GM19043 (cell line): ENCODE measurements around the gene EGFLAM.
"Not testable (repeated sequence)": the region's sequence is repeated elsewhere in the genome, so short reads cannot be mapped to it uniquely, and the experiment has no call there.

Experiments
- ATAC-seq: cut with Tn5 transposase; IDR thresholded peaks from one replicate; pipeline ENCODE4 v1.9.1; 2021; ENCODE audit warnings: low read depth; ENCODE audit not compliant: unreplicated experiment

Gene EGFLAM

GRCh38 chr5:38408446-38409198 lies 150.3 kb downstream of the EGFLAM start:
- no peak for ATAC-seq

GRCh38 chr5:38410304-38410990 lies 152.1 kb downstream of the EGFLAM start:
- no peak for ATAC-seq

- no peak for ATAC-seq
Observed at GRCh38 chr5:38413696-38414095, 155.3 kb downstream of the EGFLAM start.

GRCh38 chr5:38414348-38414747 lies 156.0 kb downstream of the EGFLAM start:
- ATAC-seq: no peak

- ATAC-seq: not testable (repeated sequence)
Observed at GRCh38 chr5:38415772-38416171, 157.4 kb downstream of the EGFLAM start.

DNA sequence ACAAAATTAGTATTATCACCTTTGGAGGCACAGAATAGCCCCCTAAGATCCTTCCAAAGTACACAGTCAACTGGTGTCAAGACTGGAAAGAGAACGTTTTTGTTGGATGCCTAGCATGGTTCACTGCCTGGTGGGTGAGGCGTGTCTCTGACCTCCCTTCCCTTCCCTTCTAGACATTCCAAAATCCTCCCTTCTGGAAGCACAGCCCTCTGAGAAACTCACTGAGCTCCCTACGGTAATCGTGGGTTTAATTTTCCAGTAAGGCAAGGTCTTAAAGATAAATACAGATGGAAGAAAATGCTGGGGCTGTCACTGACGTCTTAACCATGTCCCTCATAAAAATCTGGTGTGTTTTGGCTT lies 159.3 kb downstream of the EGFLAM start:
- ATAC-seq: no peak

- ATAC-seq: no peak
Observed at GRCh38 chr5:38420246-38420645, 161.9 kb downstream of the EGFLAM start.

DNA sequence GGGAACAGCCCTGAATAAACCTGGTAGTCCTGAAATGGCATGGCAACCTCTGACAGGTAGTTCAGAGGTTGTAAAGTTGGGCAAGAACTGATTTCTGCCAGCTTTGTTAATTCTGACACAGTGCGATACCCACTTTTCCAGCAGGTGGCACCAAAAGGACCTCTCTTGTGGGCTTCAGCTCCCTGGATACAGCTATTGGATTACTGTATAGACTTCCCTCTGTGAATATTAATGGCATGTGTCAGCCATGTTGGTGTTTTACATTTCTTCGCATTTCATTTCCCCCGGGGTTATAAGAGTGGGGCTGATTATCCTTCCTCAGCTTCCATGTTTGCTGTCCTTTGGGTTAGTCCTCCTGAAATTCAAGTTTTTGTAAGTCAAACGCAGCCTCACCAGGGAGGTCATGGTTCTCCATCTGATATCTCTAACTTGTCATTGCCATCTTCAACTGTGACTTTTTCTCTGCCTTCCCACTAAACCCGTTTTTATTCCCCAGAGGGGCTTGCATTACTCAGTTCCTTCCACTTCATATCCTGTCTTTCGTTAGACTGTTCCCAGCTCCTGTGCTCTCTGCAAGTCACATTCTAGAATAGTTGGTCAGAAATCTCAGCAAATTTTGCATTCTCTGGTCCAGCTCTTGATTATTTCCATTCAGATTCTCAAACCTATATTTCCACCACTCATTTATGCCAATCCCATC lies 162.5 kb downstream of the EGFLAM start:
- no peak for ATAC-seq

DNA sequence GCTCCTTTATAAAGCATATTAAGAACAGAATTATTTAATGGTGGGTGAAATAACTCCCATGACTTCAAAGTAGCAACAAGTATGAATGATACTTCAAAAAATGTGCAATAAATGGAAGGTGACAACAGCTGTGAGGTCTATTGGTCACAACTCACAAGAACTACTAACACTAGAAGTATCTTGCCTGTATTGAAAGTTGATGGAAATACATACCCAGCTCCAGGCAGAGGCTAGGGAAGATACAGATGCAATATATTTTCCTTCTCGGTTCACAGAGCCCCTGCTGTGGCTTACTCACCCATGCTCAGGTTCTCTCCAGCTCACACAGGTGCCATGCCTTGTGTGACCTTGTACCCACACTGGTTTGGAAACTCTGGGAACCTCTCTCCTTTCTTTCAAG lies 164.3 kb downstream of the EGFLAM start:
- ATAC-seq: no peak

GRCh38 chr5:38423276-38424147 lies 165.2 kb downstream of the EGFLAM start:
- no peak for ATAC-seq

DNA sequence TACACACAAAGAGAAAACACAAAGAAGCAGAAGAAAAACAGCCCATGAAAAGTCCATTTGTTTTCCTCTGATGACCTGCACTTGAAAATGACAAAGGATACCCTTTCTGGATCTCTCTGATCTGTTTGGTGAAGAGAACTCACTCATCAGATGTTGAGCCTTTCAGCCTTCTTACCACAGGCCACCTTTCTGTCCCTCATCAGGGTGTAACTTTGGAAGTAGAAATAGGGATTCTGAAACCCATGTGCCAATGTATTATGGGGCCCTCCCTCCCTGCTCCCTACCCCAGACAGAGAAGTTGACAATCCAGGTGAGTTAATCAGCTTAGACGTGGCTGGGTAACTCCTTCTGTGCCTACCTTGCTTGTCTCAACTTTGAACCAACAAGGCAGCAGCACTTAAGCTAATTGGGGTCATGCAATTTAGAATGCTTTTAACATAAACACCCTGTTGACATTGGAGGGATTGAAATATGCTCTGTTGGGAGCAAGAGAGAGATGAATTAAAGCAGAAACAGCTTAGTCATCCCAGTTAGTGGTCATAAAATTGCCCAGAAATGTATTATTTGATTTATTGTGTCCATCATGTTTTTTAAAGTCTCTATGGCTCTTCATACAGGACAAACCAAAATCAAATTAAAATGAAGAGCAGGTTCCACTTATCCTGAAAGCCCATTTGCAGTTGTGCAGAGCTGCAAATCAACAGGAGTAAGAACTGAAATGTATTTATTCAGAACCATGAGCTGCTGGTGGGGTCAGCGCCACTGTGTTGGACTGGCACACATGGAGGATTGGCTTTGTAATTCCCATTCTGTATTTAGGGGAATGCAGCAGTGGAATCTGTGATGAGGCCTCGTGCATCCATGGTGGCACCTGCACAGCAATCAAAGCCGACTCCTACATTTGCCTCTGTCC lies 166.0 kb downstream of the EGFLAM start:
- ATAC-seq: no peak

GRCh38 chr5:38426490-38426889 lies 168.1 kb downstream of the EGFLAM start:
- no peak for ATAC-seq

GRCh38 chr5:38426986-38427950 lies 168.9 kb downstream of the EGFLAM start:
- no peak for ATAC-seq

- ATAC-seq: no peak
Observed at GRCh38 chr5:38431242-38431853, 173.0 kb downstream of the EGFLAM start.

DNA sequence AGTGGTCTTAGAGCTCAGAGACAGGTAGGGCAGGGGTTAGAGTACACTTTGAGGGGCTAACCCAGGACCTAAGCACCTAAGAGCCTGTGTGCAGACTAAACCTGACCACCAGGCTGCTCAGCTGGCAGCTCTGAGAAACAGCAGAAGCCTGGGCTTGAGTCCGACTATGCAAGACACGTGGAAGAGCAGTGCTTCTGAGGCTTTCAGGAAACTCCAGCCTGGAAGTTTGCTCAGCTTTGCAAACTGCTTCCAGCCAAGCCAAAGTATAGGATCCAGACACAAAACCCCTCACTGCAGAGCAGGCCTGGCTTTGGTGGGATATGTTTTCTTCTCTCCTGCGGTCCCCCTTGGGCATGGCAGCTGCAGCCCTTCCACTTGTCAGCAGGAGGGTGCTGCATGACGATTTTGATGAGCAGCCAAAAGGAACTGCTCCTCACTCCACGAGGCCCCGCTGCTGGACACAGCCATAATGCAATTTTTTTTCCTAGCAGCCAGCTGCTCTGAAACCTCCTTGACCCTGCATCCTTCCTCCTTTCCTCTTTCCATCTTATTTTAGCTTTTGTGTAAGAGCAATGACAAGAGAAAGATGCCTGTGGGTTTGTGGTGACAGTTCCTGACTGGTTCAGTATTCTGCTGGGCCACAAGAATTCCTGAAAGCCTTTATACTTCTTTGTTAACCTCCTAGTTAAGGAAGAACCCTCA lies 175.0 kb downstream of the EGFLAM start:
- ATAC-seq: no peak

DNA sequence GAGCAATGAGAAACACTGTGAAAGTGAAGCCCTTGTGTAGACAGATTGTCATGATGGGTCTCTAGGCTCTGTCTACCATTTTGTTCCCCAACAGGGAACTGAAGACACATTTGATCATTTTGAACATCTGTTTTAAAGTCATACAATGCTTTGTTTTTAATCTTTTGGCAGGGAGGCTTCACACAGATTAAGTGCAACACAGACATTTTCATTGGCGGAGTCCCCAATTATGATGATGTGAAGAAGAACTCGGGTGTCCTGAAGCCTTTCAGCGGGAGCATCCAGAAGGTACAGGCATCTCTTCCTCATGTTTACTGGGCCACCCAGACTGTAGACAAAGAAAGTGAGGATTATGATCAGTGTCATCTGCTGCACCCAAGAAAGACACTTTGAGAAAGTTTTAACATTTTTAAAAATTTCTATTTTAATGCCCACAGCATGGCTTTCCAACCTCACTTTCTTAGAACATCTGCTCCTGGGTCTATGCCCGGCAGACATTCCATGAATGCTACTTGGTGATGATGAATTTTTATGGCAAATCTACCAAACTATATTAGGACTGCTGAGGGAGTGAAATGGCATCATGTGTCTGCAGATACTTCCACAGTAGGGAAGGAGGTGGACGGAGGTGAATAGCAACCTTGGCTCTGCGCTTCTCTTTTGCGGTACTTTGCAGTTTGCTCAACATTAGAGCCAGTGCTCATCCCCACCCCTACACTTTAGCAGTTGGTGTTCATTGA lies 176.8 kb downstream of the EGFLAM start:
- no peak for ATAC-seq

- no peak for ATAC-seq
Observed at GRCh38 chr5:38438757-38439156, 180.4 kb downstream of the EGFLAM start.
